GM21529 (cell line): ENCODE measurements around the gene PTPN9.

Experiments used
- ATAC-seq: cut with Tn5 transposase; IDR thresholded peaks from one replicate; pipeline ENCODE4 v1.9.1; 2021; ENCODE audit not compliant: unreplicated experiment

PTPN9 gene

DNA sequence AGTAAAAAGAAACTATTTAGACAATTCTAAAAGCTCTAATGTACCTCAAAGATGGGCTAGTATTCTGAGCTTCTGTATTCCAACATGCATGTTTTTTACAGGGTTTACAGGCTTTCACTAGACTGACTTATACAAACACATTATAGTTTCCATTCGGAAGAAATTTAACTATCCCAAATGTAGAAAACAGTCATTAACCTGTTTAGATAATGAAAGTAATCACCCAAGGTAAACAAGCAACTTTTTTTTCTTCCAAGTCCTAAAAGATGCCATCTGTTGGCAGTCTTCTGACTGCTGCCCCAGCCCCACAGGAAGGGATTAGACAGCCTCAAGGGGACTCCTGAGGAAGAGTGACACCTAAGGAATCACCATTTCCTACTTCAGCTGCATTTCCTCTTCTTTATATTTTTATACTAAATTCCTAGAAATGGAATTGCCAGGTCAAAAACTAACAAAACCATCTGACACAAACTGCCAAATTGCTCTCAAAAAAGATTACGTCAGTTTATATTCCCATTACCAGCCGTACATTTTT is 153.1 kb downstream of the PTPN9 start:
- no peak for ATAC-seq

DNA sequence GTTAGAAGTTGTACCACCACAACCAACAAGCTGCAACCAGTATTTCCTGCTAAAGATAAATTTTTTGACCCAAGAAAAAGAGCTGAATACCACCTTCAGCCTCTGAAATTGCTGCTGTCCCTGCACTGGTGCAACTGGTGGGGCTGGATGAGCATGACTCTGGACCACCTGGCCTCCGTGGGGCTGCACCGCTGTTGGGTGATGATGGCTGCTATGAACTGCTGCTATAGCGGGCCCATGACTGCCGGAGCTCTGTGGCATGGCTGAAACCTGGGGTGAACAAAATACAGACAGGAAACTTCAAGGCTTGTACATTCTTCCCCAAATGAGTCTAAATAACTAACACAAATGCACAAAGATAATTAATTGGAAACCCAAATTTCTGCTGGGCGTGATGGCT is 156.6 kb downstream of the PTPN9 start:
- ATAC-seq: no peak

DNA sequence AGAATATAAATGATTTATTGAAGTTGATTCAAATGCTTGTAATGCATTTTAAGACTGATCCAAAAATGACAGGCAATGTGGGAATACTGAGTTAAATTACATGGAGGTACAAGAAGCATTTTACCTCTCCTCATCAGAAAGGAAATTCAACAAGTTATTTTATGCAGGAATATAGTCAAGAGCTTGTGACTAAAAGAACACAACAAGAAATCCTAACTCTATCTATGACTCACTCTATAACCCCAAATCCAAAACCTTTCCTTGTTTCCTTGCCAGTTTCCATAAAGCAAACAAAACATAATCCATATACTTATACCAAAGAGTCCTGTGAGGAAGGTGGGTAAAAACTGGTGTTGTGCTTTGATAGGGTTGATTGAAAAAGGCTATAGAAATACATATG is 158.4 kb downstream of the PTPN9 start:
- ATAC-seq: no peak

DNA sequence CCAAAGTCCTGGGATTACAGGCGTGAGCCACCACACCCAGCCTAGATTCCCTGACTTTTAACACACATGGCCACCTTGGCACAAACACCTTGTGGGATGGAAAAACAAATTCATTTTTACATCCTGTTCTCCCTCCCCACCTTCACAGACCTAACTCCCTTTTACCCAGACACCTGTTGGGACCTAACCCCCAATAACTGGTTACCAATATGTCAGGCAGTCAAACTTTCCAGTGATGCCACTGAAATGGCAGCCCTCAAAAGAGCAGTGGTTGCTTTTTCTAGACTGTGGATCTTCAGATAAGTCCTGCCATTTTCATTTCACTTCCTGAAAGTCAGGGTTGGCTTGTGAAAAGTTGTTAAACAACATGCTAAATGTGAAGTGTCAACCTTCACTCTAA is 162.5 kb downstream of the PTPN9 start:
- ATAC-seq: no peak
